ENCODE data around the gene ETV3.

ETV3 gene

DNA sequence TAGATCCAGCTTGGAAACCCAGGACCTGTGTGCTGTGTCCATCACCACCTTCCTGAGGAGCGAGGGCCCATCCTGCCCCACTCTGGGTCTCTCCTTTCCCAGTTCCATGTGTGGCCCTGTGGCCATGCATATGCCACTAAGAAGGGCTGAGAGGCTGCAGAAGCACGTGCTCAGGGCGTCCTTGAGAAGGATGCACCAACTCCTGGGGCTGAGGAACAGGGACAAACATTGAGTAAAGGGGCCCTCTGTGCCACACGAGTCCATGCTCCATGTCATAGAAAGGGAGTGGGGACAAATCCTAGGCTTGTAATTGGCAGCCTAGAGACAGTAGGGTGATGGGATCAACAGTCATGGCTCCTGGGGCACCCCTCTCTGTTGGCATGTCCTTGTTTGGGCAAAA is 47.0 kb downstream of the ETV3 start:
- DNase-seq (ENCODE audit: low spot score): no peak

DNA sequence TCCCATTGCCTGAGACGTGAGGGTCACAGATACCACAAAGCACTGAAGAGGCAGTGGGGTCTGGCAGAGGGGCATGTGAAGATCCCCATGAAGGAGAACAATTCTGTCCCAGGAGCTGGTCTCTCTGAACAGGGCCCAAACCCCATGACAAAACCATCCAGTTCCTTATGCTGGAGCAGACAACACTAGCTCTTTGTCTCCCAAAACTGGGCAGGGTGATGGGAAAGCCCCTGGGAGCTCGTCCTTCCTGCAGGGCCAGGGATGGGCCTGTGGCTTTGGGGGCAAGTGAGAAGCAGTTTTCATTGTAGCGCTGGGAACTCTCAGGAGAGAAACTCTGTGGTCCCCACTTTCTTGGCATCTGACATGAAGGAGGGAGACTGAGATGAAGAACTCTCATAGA is 47.4 kb downstream of the ETV3 start:
- DNase-seq (ENCODE audit: low spot score): no peak

DNA sequence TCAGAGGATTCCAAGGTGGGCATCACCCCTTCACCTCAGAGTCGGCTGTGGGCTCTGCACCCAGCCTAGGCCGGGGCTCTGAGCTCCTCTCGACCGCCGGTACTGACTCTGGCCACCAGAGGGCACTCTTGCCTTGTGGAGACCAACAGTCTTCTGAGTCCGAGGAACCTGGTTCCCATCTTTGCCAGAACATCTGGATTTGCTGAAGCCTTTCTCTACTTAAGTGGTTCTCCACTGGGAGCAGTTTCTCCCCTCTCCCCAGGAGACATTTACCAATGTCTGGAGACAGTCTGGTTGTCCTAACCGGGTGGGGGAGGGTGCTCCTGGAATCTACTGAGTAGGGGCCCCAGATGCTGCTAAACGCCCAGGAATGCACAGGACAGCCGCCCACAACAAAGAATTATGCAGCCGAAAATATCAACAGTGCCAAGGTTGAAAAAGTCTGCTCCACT is 48.0 kb downstream of the ETV3 start:
- DNase-seq (ENCODE audit: low spot score): peak; percentile 88

DNA sequence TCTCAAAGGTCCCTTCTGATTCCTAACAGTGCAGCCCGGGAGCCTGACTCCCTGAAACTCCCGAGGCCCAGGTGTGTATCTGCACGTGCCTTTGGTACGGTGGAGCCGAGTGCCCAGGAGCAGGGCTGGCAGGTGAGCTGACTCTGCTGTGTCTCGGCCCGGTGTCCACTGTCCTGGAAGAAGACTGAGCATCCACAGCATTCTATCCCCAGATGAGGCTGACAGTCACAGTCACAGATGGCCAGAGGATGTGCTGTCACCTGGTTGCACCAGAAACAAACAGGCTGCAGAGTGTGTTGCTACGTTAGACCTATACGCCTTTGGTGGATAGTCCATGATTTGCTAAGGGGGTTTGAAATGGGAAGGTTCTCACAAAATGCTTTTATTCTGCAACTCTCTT is 48.4 kb downstream of the ETV3 start:
- DNase-seq (ENCODE audit: low spot score): no peak

DNA sequence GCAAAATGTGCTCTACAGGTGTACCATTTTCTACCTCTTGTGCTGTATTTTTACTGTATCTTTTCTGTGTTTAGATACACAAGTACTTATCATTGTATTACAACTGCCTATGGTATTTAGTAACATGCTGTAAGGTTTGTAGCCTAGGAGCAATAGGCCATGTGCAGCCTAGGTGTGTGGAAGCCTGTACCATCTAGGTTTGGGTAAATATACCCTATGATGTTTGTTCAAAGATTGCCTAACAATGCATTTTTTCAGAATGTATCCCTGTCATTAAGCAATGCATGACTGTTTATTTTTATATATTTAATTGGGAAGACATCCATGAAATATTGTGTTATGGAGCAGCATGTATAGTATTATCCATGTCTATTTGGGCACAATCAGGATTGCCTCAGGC is 49.6 kb downstream of the ETV3 start:
- no peak for DNase-seq (ENCODE audit: low spot score)

DNA sequence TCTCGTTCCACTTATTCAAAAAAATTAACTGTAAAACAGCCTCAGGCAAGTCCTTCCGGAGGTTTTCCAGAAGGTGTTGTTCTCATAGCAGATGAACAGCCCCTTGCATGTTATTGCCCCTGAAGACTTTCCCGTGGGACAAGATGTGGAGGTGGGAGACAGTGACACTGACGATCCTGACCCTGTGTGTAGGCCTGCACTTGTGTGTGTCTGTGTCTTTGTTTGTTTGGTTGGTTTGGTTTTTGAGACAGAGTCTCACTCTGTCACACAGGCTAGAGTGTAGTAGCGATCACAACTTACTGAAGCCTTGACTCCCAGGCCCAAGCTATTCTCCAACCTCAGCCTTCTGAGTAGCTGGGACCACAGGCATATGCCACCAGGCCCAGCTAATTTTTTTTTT is 51.2 kb downstream of the ETV3 start:
- DNase-seq (ENCODE audit: low spot score): no peak

DNA sequence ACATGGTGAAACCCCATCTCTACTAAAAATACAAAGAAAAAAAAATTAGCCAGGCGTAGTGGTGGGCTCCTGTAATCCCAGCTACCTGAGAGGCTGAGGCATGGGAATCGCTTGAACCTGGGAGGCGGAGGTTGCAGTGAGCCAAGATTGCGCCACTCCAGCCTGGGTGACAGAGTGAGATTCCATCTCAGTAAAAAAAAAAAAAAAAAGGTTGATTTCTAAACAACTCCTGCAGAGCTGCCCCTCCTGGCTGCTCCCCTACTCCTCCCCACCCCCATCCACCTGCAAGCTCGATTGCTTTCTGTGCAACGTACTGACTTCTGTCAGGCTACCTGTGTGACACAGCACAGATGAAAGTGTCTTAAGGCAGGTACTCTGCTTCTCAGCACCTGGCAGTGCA is 51.9 kb downstream of the ETV3 start:
- DNase-seq (ENCODE audit: low spot score): no peak

DNA sequence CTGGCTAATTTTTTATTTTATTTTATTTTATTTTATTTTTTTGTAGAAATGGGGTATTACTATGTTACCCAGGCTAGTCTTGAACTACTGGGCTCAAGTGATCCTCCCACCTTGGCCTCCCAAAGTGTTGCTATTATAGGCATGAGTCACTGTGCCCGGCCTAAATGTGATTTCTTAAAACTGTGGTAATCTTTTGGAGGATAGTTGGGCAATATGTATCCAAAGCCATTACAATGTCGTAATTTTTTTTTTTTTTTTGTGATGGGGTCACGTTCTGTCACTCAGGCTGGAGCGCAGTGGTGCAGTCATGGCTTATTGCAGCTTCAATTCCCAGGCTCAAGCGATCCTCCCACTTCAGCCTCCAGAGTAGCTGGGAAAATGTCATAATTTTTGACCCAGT is 52.8 kb downstream of the ETV3 start:
- no peak for DNase-seq (ENCODE audit: low spot score)

DNA sequence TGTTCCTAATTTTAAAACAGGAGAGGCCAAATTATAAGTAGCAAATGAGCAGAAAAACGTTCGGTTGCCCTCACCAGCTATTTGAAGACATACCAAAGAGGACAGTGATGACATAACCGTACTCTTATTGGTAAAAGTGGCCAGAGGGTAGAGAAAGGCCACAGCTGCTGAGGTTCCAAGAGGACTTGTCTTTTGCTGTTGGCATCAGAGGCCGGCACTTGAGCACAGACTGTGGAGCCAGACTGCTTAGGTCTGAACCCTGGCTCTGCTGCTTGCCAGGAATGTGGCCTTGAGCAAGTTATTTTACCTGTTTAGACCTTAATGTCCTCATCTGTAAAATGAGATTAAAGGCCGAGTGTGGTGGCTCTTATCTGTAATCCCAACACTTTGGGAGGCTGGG is 53.5 kb downstream of the ETV3 start:
- no peak for DNase-seq (ENCODE audit: low spot score)

DNA sequence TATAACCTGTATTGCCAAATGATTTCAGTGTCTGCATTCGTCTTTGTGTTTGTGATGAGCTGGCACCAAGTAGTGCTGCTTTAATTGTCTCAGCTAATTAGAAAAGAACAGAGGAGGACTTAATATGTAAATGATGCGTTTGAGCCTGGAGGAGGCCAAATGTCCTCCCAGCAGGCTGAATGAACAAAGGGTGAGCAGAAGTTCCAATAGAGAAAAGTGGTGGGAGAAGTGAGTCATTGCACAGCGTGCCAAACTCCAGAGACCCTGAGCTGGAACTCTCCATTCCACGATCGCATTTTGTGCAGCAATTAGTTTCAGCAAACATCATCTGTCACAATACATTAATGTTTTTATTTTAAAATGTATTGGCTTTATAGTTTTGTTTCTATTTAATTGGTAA is 56.5 kb downstream of the ETV3 start:
- DNase-seq (ENCODE audit: low spot score): no peak

DNA sequence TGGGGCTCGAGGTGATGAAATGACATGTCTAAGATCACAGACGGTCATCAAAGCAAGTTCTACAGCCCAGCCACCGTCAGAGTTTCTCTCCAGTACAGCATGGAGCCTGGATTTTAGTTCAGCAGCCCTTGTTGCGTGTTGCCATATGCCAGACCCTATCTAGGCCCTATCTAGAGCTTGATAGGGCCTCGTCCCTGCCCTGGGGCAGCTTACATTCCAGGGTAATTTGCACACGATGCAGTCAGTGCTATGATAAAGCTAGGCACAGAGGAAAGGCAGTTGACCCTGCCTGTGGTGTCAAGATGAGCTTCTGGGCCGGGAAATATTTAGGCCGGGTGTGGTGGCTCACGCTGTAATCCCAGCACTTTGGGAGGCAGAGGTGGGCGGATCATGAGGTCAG is 57.5 kb downstream of the ETV3 start:
- no peak for DNase-seq (ENCODE audit: low spot score)

DNA sequence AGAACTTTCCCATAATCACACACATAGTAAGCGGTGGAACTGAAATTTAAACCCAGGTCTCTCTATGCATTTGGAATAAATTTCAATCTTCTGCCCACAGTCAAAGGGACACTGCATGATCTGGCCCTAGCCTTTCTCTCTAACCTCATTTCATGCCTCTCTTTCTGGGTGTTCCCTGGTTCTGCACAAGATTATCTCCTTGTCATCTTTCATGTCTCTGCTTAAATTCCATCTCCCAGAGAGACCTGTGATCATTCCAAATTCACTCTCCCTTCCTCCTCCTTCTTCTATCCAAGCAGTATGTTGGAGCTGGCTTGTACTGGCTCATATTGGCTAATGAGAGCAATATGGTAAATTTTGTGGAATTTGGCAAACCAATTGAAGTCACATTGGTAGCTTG is 60.8 kb downstream of the ETV3 start:
- no peak for DNase-seq (ENCODE audit: low spot score)

DNA sequence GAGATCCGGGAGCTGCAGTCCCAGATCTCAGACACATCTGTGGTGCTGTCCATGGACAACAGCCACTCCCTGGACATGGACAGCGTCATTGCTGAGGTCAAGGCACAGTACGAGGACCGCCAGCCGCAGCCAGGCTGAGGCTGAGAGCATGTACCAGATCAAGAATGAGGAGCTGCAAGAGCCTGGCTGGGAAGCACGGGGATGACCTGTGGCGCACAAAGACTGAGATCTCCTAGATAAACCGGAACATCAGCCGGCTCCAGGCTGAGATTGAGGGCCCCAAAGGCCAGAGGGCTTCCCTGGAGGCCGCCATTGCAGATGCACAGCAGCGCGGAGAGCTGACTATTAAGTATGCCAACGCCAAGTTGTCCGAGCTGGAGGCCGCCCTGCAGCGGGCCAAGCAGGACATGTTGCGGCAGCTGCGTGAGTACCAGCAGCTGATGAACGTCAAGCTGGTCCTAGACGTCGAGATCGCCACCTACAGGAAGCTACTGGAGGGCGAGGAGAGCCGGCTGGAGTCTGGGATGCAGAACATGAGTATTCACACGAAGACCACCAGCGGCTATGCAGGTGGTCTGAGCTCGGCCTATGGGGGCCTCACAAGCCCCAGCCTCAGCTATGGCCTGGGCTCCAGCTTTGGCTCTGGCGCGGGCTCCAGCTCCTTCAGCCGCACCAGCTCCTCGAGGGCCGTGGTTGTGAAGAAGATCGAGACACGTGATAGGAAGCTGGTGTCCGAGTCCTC is 64.1 kb downstream of the ETV3 start:
- peak; percentile 75 for DNase-seq (ENCODE audit: low spot score)
